ENCODE results near the gene TMEM184B. TPM values are rescaled to one million over a fixed set of nuclear protein-coding genes. Genes with fewer than 3 reads are reported as not detected.
A peak's percentile ranks its signal among the peaks of the same experiment; 100 is the strongest.
"Not testable (repeated sequence)": the region's sequence is repeated elsewhere in the genome, so short reads cannot be mapped to it uniquely, and the experiment has no call there.

The TMEM184B gene
- total RNA-seq, 2 donors from 2014 or later: 55.4 to 57.6 TPM

- no peaks in the 10 kb centered on the region for H3K27me3 ChIP-seq (ENCODE audit: control insufficient read depth, insufficient read depth, low read length, poor library complexity, severe bottlenecking)
- TF ChIP-seq, protein P1, sequence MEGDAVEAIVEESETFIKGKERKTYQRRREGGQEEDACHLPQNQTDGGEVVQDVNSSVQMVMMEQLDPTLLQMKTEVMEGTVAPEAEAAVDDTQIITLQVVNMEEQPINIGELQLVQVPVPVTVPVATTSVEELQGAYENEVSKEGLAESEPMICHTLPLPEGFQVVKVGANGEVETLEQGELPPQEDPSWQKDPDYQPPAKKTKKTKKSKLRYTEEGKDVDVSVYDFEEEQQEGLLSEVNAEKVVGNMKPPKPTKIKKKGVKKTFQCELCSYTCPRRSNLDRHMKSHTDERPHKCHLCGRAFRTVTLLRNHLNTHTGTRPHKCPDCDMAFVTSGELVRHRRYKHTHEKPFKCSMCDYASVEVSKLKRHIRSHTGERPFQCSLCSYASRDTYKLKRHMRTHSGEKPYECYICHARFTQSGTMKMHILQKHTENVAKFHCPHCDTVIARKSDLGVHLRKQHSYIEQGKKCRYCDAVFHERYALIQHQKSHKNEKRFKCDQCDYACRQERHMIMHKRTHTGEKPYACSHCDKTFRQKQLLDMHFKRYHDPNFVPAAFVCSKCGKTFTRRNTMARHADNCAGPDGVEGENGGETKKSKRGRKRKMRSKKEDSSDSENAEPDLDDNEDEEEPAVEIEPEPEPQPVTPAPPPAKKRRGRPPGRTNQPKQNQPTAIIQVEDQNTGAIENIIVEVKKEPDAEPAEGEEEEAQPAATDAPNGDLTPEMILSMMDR (conservative IDR thresholded peaks at IDR 0.05): no peak
- no peaks in the 10 kb centered on the region for H3K9me3 ChIP-seq (ENCODE audit: control insufficient read depth, low read length)
- DNase-seq: peak; percentile 75
- Mint-ChIP-seq H3K9me3 (no peaks in the 10 kb centered on the region), H3K36me3 (ENCODE audit: low read depth) (peaks cover 6% of the 10 kb centered on the region), H3K27ac (peak overlapping the region; percentile 88), H3K27me3 (ENCODE audit: insufficient read depth) (no peaks in the 10 kb centered on the region), H3K4me1 (peaks cover 31% of the 10 kb centered on the region), H3K4me3 (no peak overlapping the region)
- peak overlapping the region; percentile 65 for H3K27ac ChIP-seq (ENCODE audit: low read depth, low read length)
- H3K4me1 ChIP-seq (ENCODE audit: control insufficient read depth, insufficient read depth, low read length): peaks cover 8% of the 10 kb centered on the region
- no peak overlapping the region for H3K9ac ChIP-seq (ENCODE audit: extremely low read depth, low read length, poor library complexity, severe bottlenecking)
- H3K36me3 ChIP-seq (ENCODE audit: control insufficient read depth, insufficient read depth, low read length): no peaks in the 10 kb centered on the region
- 59 to 72% methylated on average over 14 to 15 of the region's 15 CpGs for WGBS, 2 experiments (ENCODE audit: insufficient coverage in 1 of 2, insufficient read length in 1 of 2)
- H3K4me3 ChIP-seq (ENCODE audit: low read length): no peak overlapping the region
These were observed 94.7 kb downstream of the TMEM184B start for GRCh38 chr22:38177926-38178604.

- not testable (repeated sequence) for H3K9ac ChIP-seq (ENCODE audit: extremely low read depth, low read length, poor library complexity, severe bottlenecking); H3K27me3 Mint-ChIP-seq (ENCODE audit: insufficient read depth); H3K4me1 ChIP-seq (ENCODE audit: control insufficient read depth, insufficient read depth, low read length); H3K36me3 Mint-ChIP-seq (ENCODE audit: low read depth); H3K9me3 Mint-ChIP-seq; DNase-seq; H3K4me3 Mint-ChIP-seq; H3K27me3 ChIP-seq (ENCODE audit: control insufficient read depth, insufficient read depth, low read length, poor library complexity, severe bottlenecking); H3K36me3 ChIP-seq (ENCODE audit: control insufficient read depth, insufficient read depth, low read length); H3K9me3 ChIP-seq (ENCODE audit: control insufficient read depth, low read length); H3K4me3 ChIP-seq (ENCODE audit: low read length)
- 88 to 94% methylated on average over 9 of the region's 9 CpGs for WGBS, 2 experiments (ENCODE audit: insufficient coverage in 1 of 2, insufficient read length in 1 of 2)
- Mint-ChIP-seq H3K27ac (peak overlapping the region; percentile 88), H3K4me1 (peaks cover 32% of the 10 kb centered on the region)
- H3K27ac ChIP-seq (ENCODE audit: low read depth, low read length): peak overlapping the region; percentile 65
These were observed 95.3 kb downstream of the TMEM184B start for GRCh38 chr22:38177571-38177925.

DNA sequence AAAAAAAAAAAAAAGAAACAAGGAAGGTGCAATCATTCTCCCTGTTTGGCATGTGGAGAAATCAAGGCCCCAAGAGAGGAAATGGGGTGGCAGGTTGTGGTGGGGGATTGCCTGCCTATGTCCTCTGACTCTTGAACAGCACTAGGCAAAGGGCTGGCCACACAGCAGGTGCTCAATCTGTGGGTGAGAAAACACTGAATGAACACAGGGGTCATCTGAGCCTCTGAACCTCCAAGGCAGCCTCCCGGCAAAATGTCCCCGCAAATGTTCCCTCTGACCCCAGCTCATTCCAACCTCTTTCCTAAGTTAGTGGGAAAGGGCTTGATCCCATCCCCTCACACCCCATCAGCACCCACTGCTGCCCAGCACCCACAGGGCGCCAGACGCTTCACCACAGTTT, 95.8 kb downstream of the TMEM184B start:
- no peaks in the 10 kb centered on the region for H3K9me3 Mint-ChIP-seq
- Histone ChIP-seq H3K9ac (ENCODE audit: extremely low read depth, low read length, poor library complexity, severe bottlenecking) (no peak overlapping the region), H3K4me1 (ENCODE audit: control insufficient read depth, insufficient read depth, low read length) (peaks cover 7% of the 10 kb centered on the region), H3K4me3 (ENCODE audit: low read length) (no peak overlapping the region), H3K36me3 (ENCODE audit: control insufficient read depth, insufficient read depth, low read length) (no peaks in the 10 kb centered on the region), H3K27me3 (ENCODE audit: control insufficient read depth, insufficient read depth, low read length, poor library complexity, severe bottlenecking) (no peaks in the 10 kb centered on the region), H3K9me3 (ENCODE audit: control insufficient read depth, low read length) (no peaks in the 10 kb centered on the region), H3K27ac (ENCODE audit: low read depth, low read length) (no peak overlapping the region)
- 80 to 93% methylated on average over 1 to 4 of the region's 4 CpGs for WGBS, 2 experiments (ENCODE audit: insufficient coverage in 1 of 2, insufficient read length in 1 of 2)
- peak overlapping the region; percentile 61 for H3K27ac Mint-ChIP-seq
- no peak for DNase-seq
- peaks cover 6% of the 10 kb centered on the region for H3K36me3 Mint-ChIP-seq (ENCODE audit: low read depth)
- TF ChIP-seq, protein P1 (conservative IDR thresholded peaks at IDR 0.05): no peak
- peaks cover 31% of the 10 kb centered on the region for H3K4me1 Mint-ChIP-seq
- H3K4me3 Mint-ChIP-seq: no peak overlapping the region
- H3K27me3 Mint-ChIP-seq (ENCODE audit: insufficient read depth): no peaks in the 10 kb centered on the region
